Liver (tissue), 9 donors: Measurements from ENCODE around the gene PLK1. TPM values are rescaled to one million over a fixed set of nuclear protein-coding genes. Genes with fewer than 3 reads are reported as not detected.

Experiments
- DNase-seq: peaks from one replicate; pipeline ENCODE4 v3.0.0-alpha.2; 2017; ENCODE audit warnings: low spot score
- H3K27ac ChIP-seq, 2 donors: one replicate each; pipeline ENCODE4 v1.7.0; 2013; ENCODE audit warnings: inconsistent platforms in 2 of 2, low read length in 2 of 2, control low read depth in 1 of 2, low read depth in 1 of 2, mild to moderate bottlenecking in 1 of 2
- H3K27me3 ChIP-seq, 4 donors: one replicate each; pipeline versions ENCODE4 v1.6.1 to v1.7.0; 2013; ENCODE audit warnings: low read length in 3 of 4, inconsistent platforms in 1 of 4, mild to moderate bottlenecking in 1 of 4, moderate library complexity in 1 of 4; ENCODE audit not compliant: control insufficient read depth in 4 of 4, insufficient read depth in 4 of 4
- H3K36me3 ChIP-seq, 4 donors: one replicate each; pipeline versions ENCODE4 v1.6.1 to v1.7.0; 2013; ENCODE audit warnings: low read length in 3 of 4, mild to moderate bottlenecking in 3 of 4, low read depth in 1 of 4, moderate library complexity in 1 of 4; ENCODE audit not compliant: control insufficient read depth in 4 of 4, insufficient read depth in 3 of 4
- H3K4me1 ChIP-seq, 4 donors: one replicate each; pipeline versions ENCODE4 v1.6.1 to v1.7.0; 2013; ENCODE audit warnings: low read length in 3 of 4, mild to moderate bottlenecking in 3 of 4, moderate library complexity in 1 of 4; ENCODE audit not compliant: control insufficient read depth in 4 of 4, insufficient read depth in 4 of 4
- H3K4me3 ChIP-seq, 3 donors: one replicate each; pipeline versions ENCODE4 v1.6.1 to v1.7.0; 2013; ENCODE audit warnings: low read length in 3 of 3, control low read depth in 1 of 3, low read depth in 1 of 3, mild to moderate bottlenecking in 1 of 3
- H3K9ac ChIP-seq, 2 donors: one replicate each; pipeline ENCODE4 v1.7.0; 2013; ENCODE audit warnings: low read length in 2 of 2, mild to moderate bottlenecking in 2 of 2, moderate library complexity in 2 of 2, control low read depth in 1 of 2, low read depth in 1 of 2
- H3K9me3 ChIP-seq, 4 donors: one replicate each; pipeline versions ENCODE4 v1.6.1 to v1.7.0; 2013; ENCODE audit warnings: low read length in 3 of 4; ENCODE audit not compliant: control insufficient read depth in 4 of 4
- ATF3 ChIP-seq: IDR thresholded peaks from 2 replicates; pipeline ENCODE4 v1.6.1; 2016; ENCODE audit warnings: antibody characterized with exemption
- EGR1 ChIP-seq, 2 donors: IDR thresholded peaks; 2 replicates each; pipeline ENCODE4 v1.6.1; 2016 to 2018; ENCODE audit warnings: antibody characterized with exemption in 2 of 2, low read depth in 2 of 2
- FOXA1 ChIP-seq: IDR thresholded peaks from 2 replicates; pipeline ENCODE4 v1.6.1; 2016; ENCODE audit warnings: antibody characterized with exemption
- FOXA2 ChIP-seq: IDR thresholded peaks from 2 replicates; pipeline ENCODE4 v1.6.1; 2016; ENCODE audit warnings: antibody characterized with exemption
- GABPA ChIP-seq, 2 donors: IDR thresholded peaks in 1 of 2; conservative IDR thresholded peaks in 1 of 2; 2 replicates each; pipeline ENCODE4 v1.6.1; 2016; ENCODE audit warnings: antibody characterized with exemption in 2 of 2, mild to moderate bottlenecking in 1 of 2, moderate library complexity in 1 of 2
- HNF4G ChIP-seq: IDR thresholded peaks from 2 replicates; pipeline ENCODE4 v1.6.1; 2016; ENCODE audit warnings: antibody characterized with exemption
- JUND ChIP-seq, 2 donors: IDR thresholded peaks; 2 replicates each; pipeline ENCODE4 v1.6.1; 2016; ENCODE audit warnings: antibody characterized with exemption in 2 of 2
- MAX ChIP-seq: IDR thresholded peaks from 2 replicates; pipeline ENCODE4 v1.6.1; 2016; ENCODE audit warnings: antibody characterized with exemption
- NR2F2 ChIP-seq: IDR thresholded peaks from 2 replicates; pipeline ENCODE4 v1.6.1; 2016; ENCODE audit warnings: antibody characterized with exemption
- RAD21 ChIP-seq, 2 donors: IDR thresholded peaks; 2 replicates each; pipeline ENCODE4 v1.6.1; 2016; ENCODE audit warnings: antibody characterized with exemption in 2 of 2, mild to moderate bottlenecking in 2 of 2
- REST ChIP-seq: IDR thresholded peaks from 2 replicates; pipeline ENCODE4 v1.6.1; 2016; ENCODE audit warnings: antibody characterized with exemption, mild to moderate bottlenecking
- RXRA ChIP-seq, 2 donors: IDR thresholded peaks; 2 replicates each; pipeline ENCODE4 v1.6.1; 2017 to 2018; ENCODE audit warnings: antibody characterized with exemption in 2 of 2, mild to moderate bottlenecking in 1 of 2
- SP1 ChIP-seq: IDR thresholded peaks from 2 replicates; pipeline ENCODE4 v1.6.1; 2018; ENCODE audit warnings: antibody characterized with exemption, mild to moderate bottlenecking
- TAF1 ChIP-seq: conservative IDR thresholded peaks from 2 replicates; pipeline ENCODE4 v1.6.1; 2016; ENCODE audit warnings: antibody characterized with exemption, mild to moderate bottlenecking
- YY1 ChIP-seq: IDR thresholded peaks from 2 replicates; pipeline ENCODE4 v1.6.1; 2016; ENCODE audit warnings: antibody characterized with exemption, mild to moderate bottlenecking
- ZBTB33 ChIP-seq: IDR thresholded peaks from 2 replicates; pipeline ENCODE4 v1.6.1; 2016; ENCODE audit warnings: antibody characterized with exemption
- WGBS: extraction: QIAGEN DNeasy Blood & Tissue Kit; methylation state at CpG from one replicate; pipeline ENCODE4 v1.1.7; 2013; 5-methylcytosine and 5-hydroxymethylcytosine counted together
- polyA plus RNA-seq, 2 donors: library from polyadenylated mRNA; stranded (reverse) in 1 of 2; unstranded in 1 of 2; fragments of 200-250 nt in 1 of 2; fragments of >200 nt in 1 of 2; fragmentation: Nextera tagmentation in 1 of 2; extraction: Ambion mirVana in 1 of 2; gene quantifications; one replicate each; pipeline versions ENCODE4 v1.2.1 to v1.2.3, GENCODE V29; 2013 to 2015
- total RNA-seq, 2 donors: library from RNA; depleted of rRNA; stranded (reverse); fragments of >200 nt; gene quantifications; one replicate each; pipeline ENCODE4 v1.2.3, GENCODE V29; 2014
- donor health status: healthy.
- donor health status: healthy.
- donor health status: healthy.
- donor health status: healthy.
- donor health status: healthy.

Gene PLK1
- total and polyA plus RNA-seq, 4 donors: 0.33 to 30.3 (median 2.3) TPM

GRCh38 chr16:23666571-23667354, 11.9 kb upstream of the PLK1 start:
- Histone ChIP-seq H3K27ac (no peak overlapping the region), H3K27me3 (no peaks in the 10 kb centered on the region), H3K4me1 (no peaks in the 10 kb centered on the region), H3K36me3 (peaks cover 21 to 86% (median 64%) of the 10 kb centered on the region in 4 donors), H3K9me3 (no peaks in the 10 kb centered on the region), H3K4me3 (no peak overlapping the region), H3K9ac (no peak overlapping the region)
- WGBS: 97% methylated on average over 7 of the region's 7 CpGs
- no peak for DNase-seq
- TF ChIP-seq HNF4G (no peak), RXRA (IDR thresholded peaks at IDR 0.05) (no peak), SP1 (no peak), ATF3 (no peak), FOXA1 (no peak)

- Histone ChIP-seq H3K4me3 (no peak overlapping the region), H3K27ac (no peak overlapping the region), H3K27me3 (no peaks in the 10 kb centered on the region), H3K9me3 (no peaks in the 10 kb centered on the region), H3K4me1 (no peaks in the 10 kb centered on the region), H3K36me3 (peaks cover 18 to 80% (median 60%) of the 10 kb centered on the region in 4 donors), H3K9ac (no peak overlapping the region)
- 98% methylated on average over 6 of the region's 6 CpGs for WGBS
- DNase-seq: peak; percentile 46
- TF ChIP-seq JUND (IDR thresholded peaks at IDR 0.05): no peak
- TF ChIP-seq ATF3: no peak
- no peak for TF ChIP-seq RXRA (IDR thresholded peaks at IDR 0.05)
- TF ChIP-seq YY1: no peak
- TF ChIP-seq GABPA (IDR thresholded peaks at IDR 0.05 in 1 of 2, conservative IDR thresholded peaks at IDR 0.05 in 1 of 2): no peak
- no peak for TF ChIP-seq ZBTB33
- no peak for TF ChIP-seq TAF1
- no peak for TF ChIP-seq MAX
- TF ChIP-seq EGR1 (IDR thresholded peaks at IDR 0.05; ENCODE audit: low read depth in 2 of 2): no peak
Observed at GRCh38 chr16:23667355-23667659, 11.4 kb upstream of the PLK1 start.

GRCh38 chr16:23668225-23668624, 10.5 kb upstream of the PLK1 start:
- H3K9me3 ChIP-seq: no peaks in the 10 kb centered on the region
- H3K36me3 ChIP-seq: peaks cover 15 to 73% (median 51%) of the 10 kb centered on the region in 4 donors
- H3K4me3 ChIP-seq: no peak overlapping the region
- H3K4me1 ChIP-seq: no peaks in the 10 kb centered on the region
- H3K9ac ChIP-seq: no peak overlapping the region
- no peaks in the 10 kb centered on the region for H3K27me3 ChIP-seq
- 90% methylated on average over 1 of the region's 1 CpG for WGBS
- no peak overlapping the region for H3K27ac ChIP-seq
- no peak for DNase-seq
- TF ChIP-seq ZBTB33: no peak
- TF ChIP-seq SP1: no peak
- no peak for TF ChIP-seq REST
- TF ChIP-seq JUND (IDR thresholded peaks at IDR 0.05): no peak
- no peak for TF ChIP-seq RAD21 (IDR thresholded peaks at IDR 0.05)
- no peak for TF ChIP-seq YY1
- no peak for TF ChIP-seq FOXA1
- TF ChIP-seq MAX: no peak
- TF ChIP-seq EGR1 (IDR thresholded peaks at IDR 0.05; ENCODE audit: low read depth in 2 of 2): no peak
- TF ChIP-seq FOXA2: no peak
- no peak for TF ChIP-seq NR2F2
